ENCODE data around the gene GALNT6.
"Not testable (repeated sequence)": the region's sequence is repeated elsewhere in the genome, so short reads cannot be mapped to it uniquely, and the experiment has no call there.

GRCh38 chr12:51337336-51337735, 53.9 kb downstream of the GALNT6 start:
- not testable (repeated sequence) for TF ChIP-seq POLR2AphosphoS5 (IDR thresholded peaks at IDR 0.05; ENCODE audit: low read depth, low read length); POLR2A (IDR thresholded peaks at IDR 0.05; ENCODE audit: low read depth, low read length); TAF1 (IDR thresholded peaks at IDR 0.05; ENCODE audit: borderline replicate concordance, low read depth, low read length)

All from GM12892 (cell line).